ENCODE data around the gene SULF2.

Gene SULF2

GRCh38 chr20:47760686-47761481 lies 24.4 kb downstream of the SULF2 start:
- no peak for DNase-seq

- DNase-seq, result no peak
Observed at GRCh38 chr20:47758517-47759450, 26.5 kb downstream of the SULF2 start.

DNA sequence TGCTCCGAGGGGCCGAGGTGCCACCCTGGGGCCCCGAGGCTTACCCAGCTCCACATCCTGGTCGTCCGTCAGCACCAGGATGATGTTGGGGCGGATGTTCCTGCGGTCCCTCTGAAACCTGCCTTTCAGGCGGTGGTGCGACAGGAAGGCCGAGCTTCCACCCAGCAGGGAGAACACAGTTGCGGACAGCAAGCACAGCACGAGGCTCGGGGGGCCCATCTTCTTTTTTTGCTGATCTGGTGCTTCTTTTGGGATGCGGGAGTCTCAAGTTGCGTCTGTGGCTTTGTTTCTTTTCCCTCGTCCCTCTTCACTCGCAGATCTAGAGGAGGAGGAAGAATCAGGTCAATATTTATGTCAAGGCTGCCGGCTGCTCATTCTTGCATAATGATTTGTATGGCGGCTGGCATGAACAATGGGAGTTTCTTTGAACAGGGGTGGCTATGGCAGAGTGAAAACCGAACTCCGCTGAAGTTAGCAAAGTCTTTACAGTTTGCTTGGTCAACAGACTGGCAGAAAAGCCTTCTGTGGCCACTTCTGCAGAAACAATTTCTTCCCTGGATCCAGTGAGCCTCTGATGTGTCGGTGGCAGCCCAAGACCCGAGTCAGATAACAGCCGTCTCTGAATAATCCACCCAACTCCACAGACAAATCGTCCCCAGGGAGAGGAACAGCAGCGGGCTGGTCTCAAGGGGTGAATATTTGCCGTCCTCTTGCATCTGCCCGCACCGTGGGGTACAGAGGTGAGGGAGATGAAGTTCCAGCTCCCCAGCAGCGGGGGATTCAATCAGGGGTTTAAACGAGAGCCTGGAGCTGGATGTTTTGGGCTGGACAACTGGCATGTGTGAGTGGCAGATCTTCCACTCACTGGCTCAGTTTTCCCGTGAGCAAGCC lies 27.9 kb downstream of the SULF2 start:
- DNase-seq, result no peak

DNA sequence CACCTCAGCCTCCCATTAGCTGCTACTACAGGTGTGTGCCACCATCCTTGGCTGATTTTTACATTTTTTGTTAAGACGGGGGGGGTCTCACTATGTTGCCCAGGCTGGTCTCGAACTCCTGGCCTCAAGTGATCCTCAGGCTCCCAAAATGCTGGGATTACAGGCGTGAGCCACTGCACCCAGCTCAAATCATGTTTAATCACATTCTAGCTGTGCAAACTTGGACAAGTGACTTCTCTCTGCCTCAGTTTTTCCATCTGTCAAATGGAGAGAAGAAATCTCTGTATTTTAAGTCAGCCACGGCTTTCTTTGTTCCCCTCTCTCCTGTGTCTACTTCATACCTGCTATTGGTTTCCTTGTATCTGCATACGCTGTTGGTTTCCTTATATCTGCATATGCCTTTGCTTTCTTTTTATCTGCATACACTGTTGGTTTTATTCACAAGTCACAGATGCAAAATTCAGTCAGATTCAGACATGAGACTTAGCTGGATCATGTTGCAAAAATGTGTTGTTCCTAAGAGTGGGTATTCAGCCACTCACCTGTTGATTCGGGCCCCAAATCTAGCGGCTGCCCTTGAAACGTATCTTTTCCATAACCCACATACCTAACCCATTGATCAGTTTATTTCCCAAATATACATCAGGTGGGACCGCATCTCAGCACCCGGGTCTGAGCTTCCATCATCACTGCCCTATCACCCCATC lies 30.2 kb downstream of the SULF2 start:
- DNase-seq, result no peak

GRCh38 chr20:47754388-47754715 lies 30.9 kb downstream of the SULF2 start:
- DNase-seq, result no peak

- no peak for DNase-seq
Observed at GRCh38 chr20:47753576-47754387, 31.5 kb downstream of the SULF2 start.

DNA sequence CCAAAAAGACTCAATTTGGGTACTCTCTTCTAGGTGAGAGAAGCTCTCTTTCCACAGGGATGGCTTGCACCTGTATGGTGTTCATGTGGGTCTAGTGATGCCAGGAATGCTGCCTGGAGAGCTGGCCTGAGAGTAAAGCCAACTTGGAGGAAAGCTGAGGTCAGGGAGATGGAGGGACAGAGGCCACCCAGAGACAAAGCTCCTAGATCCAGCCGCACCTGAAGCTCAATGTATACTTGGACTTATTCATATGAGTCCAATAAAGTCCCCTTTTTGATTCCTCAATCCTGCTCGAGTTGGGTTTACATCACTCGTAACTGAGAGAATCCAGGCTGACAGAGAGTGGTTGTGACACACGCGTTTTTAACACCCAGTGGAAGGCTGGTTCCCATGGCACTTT lies 33.8 kb downstream of the SULF2 start:
- DNase-seq, result no peak

GRCh38 chr20:47749339-47749738 lies 35.9 kb downstream of the SULF2 start:
- DNase-seq, result no peak

- DNase-seq, result no peak
Observed at GRCh38 chr20:47748823-47749222, 36.5 kb downstream of the SULF2 start.

DNA sequence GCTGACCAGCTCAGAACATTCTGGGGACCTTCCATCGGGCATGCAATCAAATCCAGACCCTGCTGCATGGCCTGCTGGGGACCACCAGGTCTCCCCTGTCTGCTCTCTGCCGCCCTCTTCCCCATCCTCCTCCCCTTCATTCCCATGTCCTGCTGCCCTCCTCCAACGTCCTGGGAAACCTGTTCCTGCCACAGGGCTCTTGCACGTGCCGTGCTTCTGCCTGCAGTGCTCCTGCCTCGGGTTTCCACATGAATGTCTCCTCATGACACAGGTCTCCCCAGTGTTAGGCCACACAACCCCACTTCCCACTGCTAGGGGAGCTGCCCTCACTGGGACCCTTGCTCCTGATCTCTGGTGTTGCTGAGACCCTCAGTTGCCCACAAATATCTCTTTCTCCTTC lies 37.2 kb downstream of the SULF2 start:
- DNase-seq, result no peak

GRCh38 chr20:47747669-47748031 lies 37.6 kb downstream of the SULF2 start:
- DNase-seq, result no peak

- no peak for DNase-seq
Observed at GRCh38 chr20:47744803-47745202, 40.5 kb downstream of the SULF2 start.

DNA sequence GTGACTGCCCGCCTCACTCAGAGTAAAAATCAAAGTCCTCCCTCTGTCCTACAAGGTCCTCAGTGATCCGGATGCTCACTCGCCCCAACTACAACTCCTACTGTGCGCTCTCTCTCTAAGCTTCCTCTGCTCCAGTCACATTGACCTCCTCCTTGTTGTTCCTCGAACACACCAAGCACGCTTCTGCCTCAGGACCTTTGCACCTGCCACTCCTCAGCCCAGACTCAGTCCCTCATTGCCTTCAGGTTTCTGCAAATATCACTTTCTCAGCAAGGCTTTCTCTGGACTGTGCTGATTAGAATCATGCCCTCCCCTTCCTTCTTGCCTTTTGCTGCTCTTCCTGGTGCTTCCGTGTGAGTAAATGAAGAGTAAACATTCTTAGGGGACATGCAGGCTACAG lies 41.6 kb downstream of the SULF2 start:
- no peak for DNase-seq

- DNase-seq, result no peak
Observed at GRCh38 chr20:47741669-47742608, 43.3 kb downstream of the SULF2 start.

DNA sequence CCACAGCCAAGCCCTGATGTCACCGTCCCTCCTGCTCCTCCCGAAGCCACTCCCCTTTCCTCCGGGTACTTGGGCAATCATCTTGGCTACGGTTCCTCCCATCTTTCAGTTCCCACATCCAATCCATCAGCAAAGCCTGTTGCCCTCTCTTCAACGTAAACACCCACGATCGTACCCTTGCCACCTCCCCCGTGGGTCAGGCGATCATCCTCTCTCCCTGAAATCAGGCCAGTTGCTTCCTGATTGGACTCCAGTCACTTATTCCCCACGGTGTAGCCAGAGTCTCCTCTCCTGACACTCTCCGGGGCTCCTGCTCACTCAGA lies 44.5 kb downstream of the SULF2 start:
- no peak for DNase-seq

DNA sequence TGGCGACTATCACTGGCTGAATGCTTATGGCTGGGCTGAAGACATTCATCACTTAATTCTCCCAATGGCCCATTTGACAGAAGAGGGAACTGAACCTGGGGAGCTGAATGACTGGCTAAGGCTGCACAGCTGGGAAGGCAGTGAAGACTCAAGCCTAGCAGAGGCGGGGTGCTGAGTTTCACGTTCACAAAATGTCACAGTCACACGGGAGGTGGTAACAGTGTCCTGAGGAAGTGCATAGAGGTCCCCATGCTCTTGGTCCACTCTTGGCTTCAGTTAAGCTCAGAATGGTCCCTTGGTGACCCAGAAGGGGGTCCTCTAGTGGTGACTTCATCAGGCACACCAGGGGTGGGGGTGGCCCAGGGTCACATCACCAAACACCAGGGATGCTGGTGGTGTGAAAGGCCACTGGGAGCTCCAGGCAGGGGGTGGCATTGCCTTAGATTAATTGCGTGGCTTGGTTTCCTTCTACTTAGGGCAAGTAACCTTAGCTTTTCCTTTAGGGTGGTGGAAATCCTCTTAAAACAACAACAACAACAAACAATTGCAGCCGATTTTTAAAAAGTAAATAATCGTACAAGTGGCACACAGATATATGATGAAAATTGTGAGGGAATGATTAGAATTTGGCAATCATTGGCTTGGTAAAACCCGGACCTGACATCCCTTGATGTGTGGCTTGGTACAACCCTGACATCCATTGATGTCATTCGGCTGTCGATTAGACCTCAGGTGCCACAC lies 45.0 kb downstream of the SULF2 start:
- DNase-seq, result no peak

DNA sequence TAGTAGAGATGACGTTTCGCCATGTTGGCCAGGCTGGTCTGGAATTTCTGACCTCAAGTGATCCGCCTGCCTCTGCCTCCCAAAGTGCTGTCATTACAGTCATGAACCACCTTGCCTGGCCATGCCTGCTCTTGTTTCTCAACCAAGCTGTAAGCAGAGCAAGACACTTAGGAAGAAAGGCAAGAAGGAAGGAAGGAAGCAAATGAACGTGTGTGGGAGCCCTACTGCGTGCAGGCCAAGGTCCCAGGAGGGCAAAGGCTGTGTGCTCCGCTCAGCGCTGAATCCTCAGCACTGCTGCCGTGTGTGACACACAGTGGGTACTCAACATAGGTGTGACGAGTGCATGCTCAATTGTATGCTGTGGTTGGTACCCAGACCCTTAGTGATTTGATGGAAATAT lies 47.4 kb downstream of the SULF2 start:
- no peak for DNase-seq

DNA sequence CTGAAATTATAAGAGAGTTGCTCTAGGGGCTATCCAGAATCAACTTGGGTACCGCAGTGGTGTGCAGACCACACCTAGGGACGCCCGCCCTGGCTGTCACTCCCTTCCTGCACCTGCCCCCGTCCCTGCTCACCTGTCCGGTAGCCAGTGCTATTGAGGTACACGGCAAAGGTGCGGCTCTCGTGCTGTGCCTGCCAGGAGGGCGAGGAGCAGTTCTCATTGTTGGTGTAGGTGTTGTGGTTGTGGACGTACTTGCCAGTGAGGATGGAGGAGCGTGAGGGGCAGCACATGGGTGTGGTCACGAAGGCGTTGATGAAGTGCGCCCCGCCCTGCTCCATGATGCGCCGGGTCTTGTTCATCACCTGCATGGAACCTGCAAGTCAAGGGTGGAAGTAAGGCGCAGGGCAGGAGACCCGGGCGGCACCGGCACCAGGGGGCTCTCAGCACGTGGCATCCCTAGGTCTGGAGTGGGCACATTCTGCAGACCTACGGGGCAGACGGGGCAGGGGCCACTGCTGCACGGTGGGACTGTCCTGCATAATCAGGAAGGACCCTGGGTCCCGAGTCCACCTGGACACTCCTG lies 48.6 kb downstream of the SULF2 start:
- DNase-seq, result no peak

All from stimulated activated CD4-positive, alpha-beta T cell treated with anti-CD3 and anti-CD28 coated beads, Interleukin-15, amount 100 ng/mL, for 24 hours (primary cell).